HEK293 (cell line): ENCODE data around the gene RALY.

Experiments used
- ATF2 ChIP-seq: fragments of 450-650 bp; formaldehyde crosslinking; IDR thresholded peaks from 2 replicates; pipeline ENCODE4 v1.5.1; 2016; ENCODE audit warnings: missing biosample characterization, missing genetic modification characterization, low read depth
- CTCF ChIP-seq: fragments of 450-650 bp; formaldehyde crosslinking; IDR thresholded peaks from 2 replicates; pipeline ENCODE4 v1.5.1; 2016; ENCODE audit warnings: missing biosample characterization, missing genetic modification characterization
- ELK4 ChIP-seq: IDR thresholded peaks from 2 replicates; pipeline ENCODE4 v1.6.1; 2011; ENCODE audit warnings: mild to moderate bottlenecking, low read depth, low read length, borderline replicate concordance
- KLF16 ChIP-seq: fragments of 450-650 bp; formaldehyde crosslinking; IDR thresholded peaks from 2 replicates; pipeline ENCODE4 v1.5.1; 2017; ENCODE audit warnings: missing biosample characterization, missing genetic modification characterization
- ZBTB20 ChIP-seq: fragments of 450-650 bp; formaldehyde crosslinking; IDR thresholded peaks from 2 replicates; pipeline ENCODE4 v1.5.1; 2016; ENCODE audit warnings: missing biosample characterization, missing genetic modification characterization
- ZFHX2 ChIP-seq: fragments of 450-650 bp; formaldehyde crosslinking; conservative IDR thresholded peaks from 2 replicates; pipeline ENCODE4 v1.5.1; 2016; ENCODE audit warnings: missing biosample characterization, missing genetic modification characterization
- ZNF112 ChIP-seq: fragments of 450-650 bp; formaldehyde crosslinking; IDR thresholded peaks from 2 replicates; pipeline ENCODE4 v1.5.0; 2017; ENCODE audit warnings: missing biosample characterization, missing genetic modification characterization
- ZNF266 ChIP-seq: fragments of 450-650 bp; formaldehyde crosslinking; IDR thresholded peaks from 2 replicates; pipeline ENCODE4 v1.5.1; 2016; ENCODE audit warnings: missing biosample characterization, missing genetic modification characterization, low read depth
- ZNF274 ChIP-seq, 2 experiments: fragments of 200-500 bp in 1 of 2; fragments of 450-650 bp in 1 of 2; sonication (Bioruptor generic) in 1 of 2; formaldehyde crosslinking in 1 of 2; IDR thresholded peaks; 2 replicates each; pipeline versions ENCODE4 v1.5.1 to v1.6.1; 2014 to 2016; ENCODE audit warnings: borderline replicate concordance in 1 of 2, inconsistent platforms in 1 of 2, low read length in 1 of 2, missing biosample characterization in 1 of 2, missing genetic modification characterization in 1 of 2
- ZNF768 ChIP-seq: fragments of 450-650 bp; formaldehyde crosslinking; IDR thresholded peaks from 2 replicates; pipeline ENCODE4 v1.5.1; 2018; ENCODE audit warnings: missing biosample characterization, mild to moderate bottlenecking, missing genetic modification characterization

GRCh38 chr20:33993576-33994221 lies at the start of gene RALY:
- TF ChIP-seq CTCF (tag by site-specific recombination) (no peak), ZBTB20 (tag by site-specific recombination) (no peak), ELK4 (no peak), ATF2 (tag by site-specific recombination) (no peak), ZNF274 (IDR thresholded peaks at IDR 0.05; ENCODE audit: low read length) (no peak), ZNF274 (tag by site-specific recombination; IDR thresholded peaks at IDR 0.05; ENCODE audit: borderline replicate concordance) (no peak), KLF16 (tag by site-specific recombination) (no peak), ZNF768 (tag by site-specific recombination) (no peak), ZNF266 (tag by site-specific recombination) (no peak), ZFHX2 (tag by site-specific recombination) (no peak; the same call in 1 of the 2 replicates), ZNF112 (no peak)
